OCI-LY3 (cell line): ENCODE data around the gene RAI1.
A peak's percentile ranks its signal among the peaks of the same experiment; 100 is the strongest.
"Not testable (repeated sequence)": the region's sequence is repeated elsewhere in the genome, so short reads cannot be mapped to it uniquely, and the experiment has no call there.

Experiments used
- H2AFZ ChIP-seq: fragments of 200-600, 300-600 bp; shearing (Covaris generic); 2 replicates; pipeline ENCODE4 v1.6.0; 2014; ENCODE audit warnings: antibody characterized with exemption, low read depth, low read length
- H3K27ac ChIP-seq: fragments of 200-600, 300-600 bp; sonication (generic); 2 replicates; pipeline ENCODE4 v1.5.1; 2014; ENCODE audit warnings: mild to moderate bottlenecking, low read length, moderate library complexity, mixed read lengths
- H3K27me3 ChIP-seq: fragments of 200-600, 300-600 bp; sonication (generic); 2 replicates; pipeline ENCODE4 v1.6.1; 2014; ENCODE audit warnings: low read depth, low read length, mixed read lengths
- H3K36me3 ChIP-seq: fragments of 200-600, 300-600 bp; sonication (generic); replicated peaks from 2 replicates; pipeline ENCODE3; 2014; ENCODE audit warnings: low read depth, low read length, mixed read lengths
- H3K4me1 ChIP-seq: fragments of 300-600, 200-600 bp; sonication (generic); 2 replicates; pipeline ENCODE4 v1.6.1; 2014; ENCODE audit warnings: low read length, mixed read lengths
- H3K4me2 ChIP-seq: fragments of 200-600, 300-600 bp; sonication (generic); 2 replicates; pipeline ENCODE4 v1.6.1; 2014; ENCODE audit warnings: low read length, mixed read lengths
- H3K4me3 ChIP-seq: fragments of 300-600, 200-600 bp; sonication (generic); 2 replicates; pipeline ENCODE4 v1.5.1; 2014; ENCODE audit warnings: antibody characterized with exemption, mild to moderate bottlenecking, low read length, moderate library complexity
- H3K79me2 ChIP-seq: fragments of 300-600, 200-600 bp; shearing (Covaris generic); 2 replicates; pipeline ENCODE4 v1.6.1; 2014; ENCODE audit warnings: mild to moderate bottlenecking, low read length, mixed read lengths
- H3K9ac ChIP-seq: fragments of 300-600, 200-600 bp; shearing (Covaris generic); 2 replicates; pipeline ENCODE4 v1.6.0; 2014; ENCODE audit warnings: mild to moderate bottlenecking, low read length, moderate library complexity
- H3K9me3 ChIP-seq: fragments of 200-600, 300-600 bp; shearing (Covaris generic); 2 replicates; pipeline ENCODE4 v1.6.1; 2014; ENCODE audit warnings: low read length, mixed read lengths; ENCODE audit not compliant: insufficient read depth
- H4K20me1 ChIP-seq: fragments of 200-600, 300-600 bp; sonication (generic); 2 replicates; pipeline ENCODE4 v1.6.1; 2016; ENCODE audit warnings: low read length, mixed read lengths; ENCODE audit not compliant: insufficient read depth
- EZH2phosphoT487 ChIP-seq: fragments of 200-600 bp; shearing (Covaris generic); IDR thresholded peaks from 2 replicates; pipeline ENCODE4 v1.6.1; 2018; ENCODE audit warnings: antibody characterized with exemption, mixed run types, low read depth
- TF ChIP-seq, protein P1 (sequence below): fragments of 200-600, 300-600 bp; sonication (generic); IDR thresholded peaks from 2 replicates; pipeline ENCODE4 v1.5.1; 2014; ENCODE audit warnings: antibody characterized with exemption, low read length, low read depth

The RAI1 gene, protein sequence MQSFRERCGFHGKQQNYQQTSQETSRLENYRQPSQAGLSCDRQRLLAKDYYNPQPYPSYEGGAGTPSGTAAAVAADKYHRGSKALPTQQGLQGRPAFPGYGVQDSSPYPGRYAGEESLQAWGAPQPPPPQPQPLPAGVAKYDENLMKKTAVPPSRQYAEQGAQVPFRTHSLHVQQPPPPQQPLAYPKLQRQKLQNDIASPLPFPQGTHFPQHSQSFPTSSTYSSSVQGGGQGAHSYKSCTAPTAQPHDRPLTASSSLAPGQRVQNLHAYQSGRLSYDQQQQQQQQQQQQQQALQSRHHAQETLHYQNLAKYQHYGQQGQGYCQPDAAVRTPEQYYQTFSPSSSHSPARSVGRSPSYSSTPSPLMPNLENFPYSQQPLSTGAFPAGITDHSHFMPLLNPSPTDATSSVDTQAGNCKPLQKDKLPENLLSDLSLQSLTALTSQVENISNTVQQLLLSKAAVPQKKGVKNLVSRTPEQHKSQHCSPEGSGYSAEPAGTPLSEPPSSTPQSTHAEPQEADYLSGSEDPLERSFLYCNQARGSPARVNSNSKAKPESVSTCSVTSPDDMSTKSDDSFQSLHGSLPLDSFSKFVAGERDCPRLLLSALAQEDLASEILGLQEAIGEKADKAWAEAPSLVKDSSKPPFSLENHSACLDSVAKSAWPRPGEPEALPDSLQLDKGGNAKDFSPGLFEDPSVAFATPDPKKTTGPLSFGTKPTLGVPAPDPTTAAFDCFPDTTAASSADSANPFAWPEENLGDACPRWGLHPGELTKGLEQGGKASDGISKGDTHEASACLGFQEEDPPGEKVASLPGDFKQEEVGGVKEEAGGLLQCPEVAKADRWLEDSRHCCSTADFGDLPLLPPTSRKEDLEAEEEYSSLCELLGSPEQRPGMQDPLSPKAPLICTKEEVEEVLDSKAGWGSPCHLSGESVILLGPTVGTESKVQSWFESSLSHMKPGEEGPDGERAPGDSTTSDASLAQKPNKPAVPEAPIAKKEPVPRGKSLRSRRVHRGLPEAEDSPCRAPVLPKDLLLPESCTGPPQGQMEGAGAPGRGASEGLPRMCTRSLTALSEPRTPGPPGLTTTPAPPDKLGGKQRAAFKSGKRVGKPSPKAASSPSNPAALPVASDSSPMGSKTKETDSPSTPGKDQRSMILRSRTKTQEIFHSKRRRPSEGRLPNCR (N-terminal part only)

DNA sequence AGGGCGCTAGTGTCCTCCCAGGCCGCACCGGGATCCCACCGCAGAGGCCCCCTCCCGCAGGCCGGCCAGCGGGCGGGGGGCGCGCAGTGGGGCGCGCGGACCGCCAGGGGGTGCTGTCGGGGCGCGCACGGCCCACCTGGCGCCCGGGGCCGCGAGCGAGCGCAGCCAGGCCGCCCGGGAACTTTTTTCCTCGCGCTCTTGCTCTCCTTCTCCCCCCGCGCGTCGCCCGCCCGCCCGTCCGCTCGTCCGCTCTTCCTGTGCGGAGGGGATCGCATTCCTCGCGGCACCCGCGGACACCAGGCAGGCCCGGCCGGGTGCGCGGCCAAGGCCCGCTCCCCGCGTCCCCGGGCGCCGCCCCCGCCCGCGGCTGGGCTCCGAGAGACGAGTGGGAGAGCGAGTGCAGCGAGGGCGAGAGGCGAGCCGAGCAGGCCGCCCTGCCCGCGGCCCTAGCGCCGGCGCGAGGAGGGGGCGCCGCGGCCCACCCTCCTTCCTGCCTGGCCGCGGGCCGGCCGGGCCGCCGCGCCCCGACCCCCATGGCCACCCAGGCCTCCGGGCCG is at the start of gene RAI1:
Gene RAI1, plus strand, starts transcription at position 272 of the 557 bp plus-strand sequence. CDS start 111,491 bp downstream, outside the sequence.
- H4K20me1 ChIP-seq: no peaks in the 10 kb centered on the region
- peak within 1 kb of the TSS; percentile 69 for H3K27ac ChIP-seq
- no peaks in the 10 kb centered on the region for H3K9me3 ChIP-seq
- peaks cover 44% of the 10 kb centered on the region for H3K79me2 ChIP-seq
- peak within 1 kb of the TSS; percentile 78 for H3K9ac ChIP-seq
- no peak for TF ChIP-seq EZH2phosphoT487
- TF ChIP-seq, protein P1, sequence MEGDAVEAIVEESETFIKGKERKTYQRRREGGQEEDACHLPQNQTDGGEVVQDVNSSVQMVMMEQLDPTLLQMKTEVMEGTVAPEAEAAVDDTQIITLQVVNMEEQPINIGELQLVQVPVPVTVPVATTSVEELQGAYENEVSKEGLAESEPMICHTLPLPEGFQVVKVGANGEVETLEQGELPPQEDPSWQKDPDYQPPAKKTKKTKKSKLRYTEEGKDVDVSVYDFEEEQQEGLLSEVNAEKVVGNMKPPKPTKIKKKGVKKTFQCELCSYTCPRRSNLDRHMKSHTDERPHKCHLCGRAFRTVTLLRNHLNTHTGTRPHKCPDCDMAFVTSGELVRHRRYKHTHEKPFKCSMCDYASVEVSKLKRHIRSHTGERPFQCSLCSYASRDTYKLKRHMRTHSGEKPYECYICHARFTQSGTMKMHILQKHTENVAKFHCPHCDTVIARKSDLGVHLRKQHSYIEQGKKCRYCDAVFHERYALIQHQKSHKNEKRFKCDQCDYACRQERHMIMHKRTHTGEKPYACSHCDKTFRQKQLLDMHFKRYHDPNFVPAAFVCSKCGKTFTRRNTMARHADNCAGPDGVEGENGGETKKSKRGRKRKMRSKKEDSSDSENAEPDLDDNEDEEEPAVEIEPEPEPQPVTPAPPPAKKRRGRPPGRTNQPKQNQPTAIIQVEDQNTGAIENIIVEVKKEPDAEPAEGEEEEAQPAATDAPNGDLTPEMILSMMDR: no peak
- H3K36me3 ChIP-seq: no peaks in the 10 kb centered on the region
- peak within 1 kb of the TSS; percentile 84 for H3K4me3 ChIP-seq
- H3K4me2 ChIP-seq: peak within 1 kb of the TSS; percentile 57
- H3K27me3 ChIP-seq: no peaks in the 10 kb centered on the region
- no peak within 1 kb of the TSS for H2AFZ ChIP-seq
- H3K4me1 ChIP-seq: peaks cover 4% of the 10 kb centered on the region; the same call in 1 of the 2 replicates

DNA sequence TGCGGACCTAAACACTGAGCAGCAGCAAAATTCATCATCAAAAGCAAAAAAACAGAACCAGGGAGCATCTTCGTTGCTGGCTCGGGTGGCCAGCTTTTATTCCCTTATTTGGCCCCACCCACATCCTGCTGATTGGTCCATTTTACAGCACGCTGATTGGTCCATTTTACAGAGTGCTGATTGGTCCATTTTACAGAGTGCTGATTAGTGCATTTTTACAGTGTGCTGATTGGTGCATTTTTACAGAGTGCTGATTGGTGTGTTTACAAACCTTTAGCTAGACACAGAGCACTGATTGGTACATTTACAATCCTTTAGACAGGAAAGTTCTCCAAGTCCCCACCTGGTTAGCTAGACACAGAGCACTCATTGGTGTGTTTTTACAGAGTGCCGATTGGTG is 48.6 kb upstream of the RAI1 start:
- not testable (repeated sequence) for H3K36me3 ChIP-seq, H3K4me3 ChIP-seq, H3K4me2 ChIP-seq, H3K27ac ChIP-seq, H3K79me2 ChIP-seq, H3K9me3 ChIP-seq, H3K9ac ChIP-seq, H4K20me1 ChIP-seq, H3K4me1 ChIP-seq, H3K27me3 ChIP-seq, H2AFZ ChIP-seq

DNA sequence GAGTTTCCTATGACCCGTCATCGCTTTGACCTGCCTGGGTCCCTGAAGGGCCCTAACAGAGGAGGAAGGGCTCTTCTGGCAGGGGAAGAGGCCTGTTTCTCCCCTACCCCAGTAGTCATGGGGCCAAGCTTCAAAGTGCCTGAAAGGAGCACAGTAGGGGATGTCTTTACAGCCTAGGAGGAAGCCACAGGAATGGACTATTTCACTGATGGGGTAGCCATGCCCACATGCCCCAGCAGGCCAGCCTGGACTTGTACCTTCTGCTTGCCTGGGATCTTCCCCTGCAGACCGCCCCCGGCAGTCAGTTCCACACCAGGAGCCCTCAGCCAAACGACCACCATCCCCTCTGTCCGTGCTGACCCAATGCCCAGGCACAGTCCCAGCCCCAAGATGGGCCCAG is 47.9 kb upstream of the RAI1 start:
- no peaks in the 10 kb centered on the region for H4K20me1 ChIP-seq
- H3K9me3 ChIP-seq: no peaks in the 10 kb centered on the region
- H3K4me2 ChIP-seq: no peak overlapping the region
- no peaks in the 10 kb centered on the region for H3K79me2 ChIP-seq
- H3K36me3 ChIP-seq: no peaks in the 10 kb centered on the region
- TF ChIP-seq, protein P1: no peak
- TF ChIP-seq EZH2phosphoT487: no peak
- H2AFZ ChIP-seq: no peak overlapping the region
- no peaks in the 10 kb centered on the region for H3K27me3 ChIP-seq
- H3K4me3 ChIP-seq: no peak overlapping the region
- H3K27ac ChIP-seq: no peak overlapping the region
- H3K9ac ChIP-seq: no peak overlapping the region
- H3K4me1 ChIP-seq: peaks cover 3% of the 10 kb centered on the region; the same call in 1 of the 2 replicates

DNA sequence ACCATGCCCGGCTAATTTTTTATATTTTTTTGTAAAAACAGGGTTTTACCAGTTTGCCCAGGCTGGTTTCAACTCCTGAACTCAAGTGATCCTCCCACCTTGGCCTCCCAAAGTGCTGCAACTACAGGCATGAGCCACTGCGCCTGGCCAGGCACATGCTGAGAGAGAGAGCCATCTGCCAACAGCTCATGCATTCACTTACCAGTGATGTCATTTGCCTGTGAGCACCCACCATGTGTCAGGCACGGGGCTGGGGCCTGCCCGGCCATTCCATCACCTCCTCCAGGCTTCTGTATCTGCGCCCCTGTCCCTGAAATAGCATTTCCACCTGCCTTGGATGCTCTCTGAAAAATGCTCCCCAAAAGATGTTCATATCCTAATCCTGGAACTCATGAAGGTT is 46.1 kb upstream of the RAI1 start:
- H3K4me1 ChIP-seq: peaks cover 3% of the 10 kb centered on the region; the same call in 1 of the 2 replicates
- H3K79me2 ChIP-seq: no peaks in the 10 kb centered on the region
- no peaks in the 10 kb centered on the region for H3K36me3 ChIP-seq
- H4K20me1 ChIP-seq: no peaks in the 10 kb centered on the region
- H3K9me3 ChIP-seq: no peaks in the 10 kb centered on the region
- H3K27ac ChIP-seq: no peak overlapping the region
- no peak overlapping the region for H3K4me3 ChIP-seq
- no peak overlapping the region for H3K9ac ChIP-seq
- H2AFZ ChIP-seq: no peak overlapping the region
- TF ChIP-seq EZH2phosphoT487: no peak
- TF ChIP-seq, protein P1: no peak
- no peak overlapping the region for H3K4me2 ChIP-seq
- H3K27me3 ChIP-seq: no peaks in the 10 kb centered on the region

DNA sequence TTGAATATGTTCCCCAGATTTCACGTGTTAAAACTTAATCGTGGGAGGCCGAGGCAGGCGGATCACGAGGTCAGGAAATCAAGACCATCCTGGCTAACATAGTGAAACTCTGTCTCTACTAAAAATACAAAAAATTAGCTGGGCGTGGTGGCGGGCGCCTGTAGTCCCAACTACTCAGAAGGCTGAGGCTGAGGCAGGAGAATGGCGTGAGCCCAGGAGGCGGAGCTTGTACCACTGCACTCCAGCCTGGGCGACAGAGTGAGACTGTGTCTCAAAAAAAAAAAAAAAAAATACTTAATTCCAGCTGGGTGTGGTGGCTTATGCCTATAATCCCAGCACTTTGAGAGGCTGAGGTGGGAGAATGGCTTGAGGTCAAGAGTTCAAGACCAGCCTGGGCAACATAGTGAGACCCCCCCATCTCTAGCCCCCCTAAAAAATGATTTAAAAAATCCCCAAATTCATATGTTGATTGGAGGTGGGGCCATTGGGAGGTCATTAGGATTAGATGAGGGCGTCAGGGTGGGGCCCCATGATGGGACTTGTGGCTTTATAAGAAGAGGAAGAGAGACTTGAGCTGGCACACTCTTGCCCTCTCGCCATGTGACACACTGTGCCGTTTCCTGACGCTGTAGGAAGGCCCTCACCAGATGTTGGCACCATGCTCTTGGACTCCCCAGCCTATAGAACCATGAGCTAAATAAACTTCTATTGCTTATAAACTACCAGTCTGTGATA is 45.6 kb upstream of the RAI1 start:
- not testable (repeated sequence) for H3K9ac ChIP-seq, H3K27me3 ChIP-seq, H3K79me2 ChIP-seq, H3K27ac ChIP-seq, H3K36me3 ChIP-seq, H2AFZ ChIP-seq, H4K20me1 ChIP-seq, H3K4me2 ChIP-seq, H3K9me3 ChIP-seq, H3K4me3 ChIP-seq, H3K4me1 ChIP-seq
